A673 (cell line): ENCODE measurements around the gene C1orf174. TPM values are rescaled to one million over a fixed set of nuclear protein-coding genes. Genes with fewer than 3 reads are reported as not detected.

Experiments used
- BruUV-seq: library from RNA; stranded (reverse); fragments of 400-500 nt; replicated peaks from 2 replicates; lab custom pipeline; 2021; lab: Mats Ljungman, UMichigan
- CTCF ChIA-PET: fragments of 300-600 bp; sonication (Branson Sonifier 250); formaldehyde crosslinking; loops from one replicate; lab custom pipeline; 2022; ENCODE audit warnings: antibody characterized with exemption; lab: Charles Lee
- POLR2A ChIA-PET: fragments of 300-600 bp; sonication (Branson Sonifier 250); formaldehyde crosslinking; loops from one replicate; lab custom pipeline; 2022; ENCODE audit warnings: antibody characterized with exemption; ENCODE audit not compliant: low non-redundant PET; lab: Charles Lee
- DNase-seq: peaks from one replicate; pipeline ENCODE4 v3.0.0-alpha.2; 2015; ENCODE audit warnings: low spot score
- H3K27ac ChIP-seq: fragments of 200-600 bp; sonication (generic); 2 replicates; pipeline ENCODE4 v1.5.1; 2016; ENCODE audit warnings: mixed run types, low read depth, mild to moderate bottlenecking, mixed read lengths, antibody characterized with exemption, low read length; ENCODE audit not compliant: poor library complexity, severe bottlenecking
- H3K27me3 ChIP-seq: fragments of 200-600 bp; sonication (generic); replicated peaks from 2 replicates; pipeline ENCODE4 v1.6.1; 2017; ENCODE audit warnings: mixed run types, low read depth, mild to moderate bottlenecking, mixed read lengths, antibody characterized with exemption, low read length; ENCODE audit not compliant: insufficient read depth, poor library complexity
- H3K36me3 ChIP-seq: fragments of 200-600 bp; sonication (generic); 2 replicates; pipeline ENCODE4 v1.6.1; 2016; ENCODE audit warnings: mixed run types, mild to moderate bottlenecking, mixed read lengths, antibody characterized with exemption, low read length; ENCODE audit not compliant: insufficient read depth, poor library complexity, severe bottlenecking
- H3K4me1 ChIP-seq: fragments of 200-600 bp; sonication (generic); 2 replicates; pipeline ENCODE4 v1.6.1; 2017; ENCODE audit warnings: mixed run types, mild to moderate bottlenecking, mixed read lengths, antibody characterized with exemption, low read length; ENCODE audit not compliant: insufficient read depth, poor library complexity, severe bottlenecking
- H3K4me3 ChIP-seq: fragments of 200-600 bp; sonication (generic); 2 replicates; pipeline ENCODE4 v1.5.1; 2016; ENCODE audit warnings: low read depth, mixed run types, mild to moderate bottlenecking, mixed read lengths, low read length; ENCODE audit not compliant: poor library complexity, severe bottlenecking
- H3K9me3 ChIP-seq: fragments of 200-600 bp; sonication (generic); 2 replicates; pipeline ENCODE4 v1.6.1; 2016; ENCODE audit warnings: mixed run types, low read depth, mild to moderate bottlenecking, mixed read lengths, antibody characterized with exemption, low read length; ENCODE audit not compliant: poor library complexity, severe bottlenecking
- CTCF ChIP-seq: fragments of 300-800, 200-600 bp; sonication (generic); conservative IDR thresholded peaks from 2 replicates; pipeline ENCODE4 v1.5.1; 2017; ENCODE audit warnings: low read depth, mild to moderate bottlenecking, antibody characterized with exemption, low read length, moderate library complexity, mixed read lengths
- EZH2 ChIP-seq: fragments of 200-600 bp; sonication (generic); IDR thresholded peaks from 2 replicates; pipeline ENCODE4 v1.6.1; 2017; ENCODE audit warnings: borderline replicate concordance, low read depth, mild to moderate bottlenecking, mixed read lengths, antibody characterized with exemption, low read length; ENCODE audit not compliant: poor library complexity, severe bottlenecking
- intact Hi-C: fragments of 100-400 bp; cut with micrococcal nuclease; formaldehyde crosslinking; loops from one replicate; pipeline ENCODE4 v1.10.0; 2022; ENCODE audit not compliant: unreplicated experiment
- total RNA-seq: library from RNA; stranded (reverse); gene quantifications from 2 replicates; pipeline ENCODE4 v1.2.3, GENCODE V29; 2021

The C1orf174 gene
- total RNA-seq, 1 experiment from 2014 or later = 36.2 TPM

- TF ChIP-seq CTCF (no peak), EZH2 (no peak)
- ChIA-PET CTCF (no interaction called here), POLR2A (no interaction called here)
- no peak for DNase-seq
- intact Hi-C loops = no loop called here
- Histone ChIP-seq H3K27ac (no peak overlapping the region), H3K9me3 (no peaks in the 10 kb centered on the region), H3K4me1 (no peaks in the 10 kb centered on the region), H3K4me3 (no peak overlapping the region), H3K27me3 (no peaks in the 10 kb centered on the region), H3K36me3 (no peaks in the 10 kb centered on the region)
- BruUV-seq = no TSS peak
These were observed 27.5 kb downstream of the C1orf174 start for GRCh38 chr1:3872546-3872945.

GRCh38 chr1:3871451-3871805 is 28.6 kb downstream of the C1orf174 start:
- H3K4me1 ChIP-seq = no peaks in the 10 kb centered on the region
- intact Hi-C loops = no loop called here
- H3K4me3 ChIP-seq = no peak overlapping the region
- no peaks in the 10 kb centered on the region for H3K9me3 ChIP-seq
- DNase-seq = no peak
- H3K36me3 ChIP-seq = no peaks in the 10 kb centered on the region
- no peak overlapping the region for H3K27ac ChIP-seq
- CTCF ChIA-PET = no interaction called here
- H3K27me3 ChIP-seq = no peaks in the 10 kb centered on the region
- POLR2A ChIA-PET = no interaction called here
- no peak for TF ChIP-seq CTCF
- no peak for TF ChIP-seq EZH2
- no TSS peak for BruUV-seq

- H3K27ac ChIP-seq = no peak overlapping the region
- no peak overlapping the region for H3K4me3 ChIP-seq
- POLR2A ChIA-PET = no interaction called here
- intact Hi-C loops = no loop called here
- peak; percentile 73 for DNase-seq
- no peaks in the 10 kb centered on the region for H3K4me1 ChIP-seq
- H3K36me3 ChIP-seq = no peaks in the 10 kb centered on the region
- H3K27me3 ChIP-seq = no peaks in the 10 kb centered on the region
- TF ChIP-seq EZH2 = no peak
- no peak for TF ChIP-seq CTCF
- no TSS peak for BruUV-seq
- H3K9me3 ChIP-seq = no peaks in the 10 kb centered on the region
- CTCF ChIA-PET = interaction anchor here (0.6 kb wide), 1 partner anchor 11 kb away, joined by 3 read pairs; no protein-coding TSS in a partner anchor
These were observed 30.2 kb downstream of the C1orf174 start for GRCh38 chr1:3869751-3870301.
